Activated effector memory CD4-positive, alpha-beta T cell treated with anti-CD3 and anti-CD28 coated beads, Interleukin-2, amount 50 U/mL, for 16 hours (primary cell): ENCODE measurements around the gene NTMT2.

Source experiments
- DNase-seq: peaks from one replicate; pipeline ENCODE4 v3.0.0-alpha.2; 2020

Gene NTMT2

DNA sequence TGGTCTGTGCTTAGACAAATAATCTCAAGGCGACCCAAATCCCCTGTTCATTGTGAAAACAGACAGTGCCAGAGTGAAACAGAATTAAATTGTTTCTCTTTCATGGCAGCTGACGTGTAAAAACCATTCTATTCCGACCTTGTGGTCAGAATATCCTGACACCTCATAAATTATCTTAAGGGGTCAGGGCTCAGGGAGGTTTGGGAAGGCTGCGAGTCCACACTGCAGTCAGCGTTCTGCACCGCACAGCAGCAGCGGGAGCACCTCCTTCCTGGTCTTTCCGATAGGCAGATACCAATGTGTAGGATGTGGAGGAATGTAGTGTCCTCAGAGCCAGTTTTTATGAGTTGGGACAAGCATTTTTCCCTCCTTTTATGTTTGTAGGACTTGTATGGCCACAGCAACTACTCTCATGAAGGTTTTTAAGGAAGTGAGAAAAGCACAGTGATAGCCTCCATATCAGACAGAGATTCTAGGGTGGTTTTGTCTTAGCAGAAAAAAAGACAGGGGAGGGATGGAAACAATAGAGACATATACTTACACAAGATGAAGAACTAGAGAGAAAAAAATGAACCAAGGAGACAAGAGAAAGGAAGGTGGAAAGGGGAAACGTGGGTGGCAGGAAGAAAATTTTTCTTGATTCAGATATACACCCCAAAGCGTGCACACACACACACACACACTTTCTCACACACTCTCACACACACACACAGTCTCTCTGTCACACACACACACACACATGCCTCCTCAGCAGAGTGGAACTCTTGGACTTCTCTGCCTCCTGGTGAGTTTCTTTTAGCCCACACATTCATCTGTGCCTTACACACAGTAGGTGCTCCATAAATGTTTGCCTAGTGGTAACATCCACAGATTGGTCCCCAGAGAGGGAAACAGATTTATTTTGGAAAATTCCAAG, 68.6 kb downstream of the NTMT2 start:
- no peak for DNase-seq

- no peak for DNase-seq
Observed at GRCh38 chr1:170215072-170215885, 69.5 kb downstream of the NTMT2 start.

DNA sequence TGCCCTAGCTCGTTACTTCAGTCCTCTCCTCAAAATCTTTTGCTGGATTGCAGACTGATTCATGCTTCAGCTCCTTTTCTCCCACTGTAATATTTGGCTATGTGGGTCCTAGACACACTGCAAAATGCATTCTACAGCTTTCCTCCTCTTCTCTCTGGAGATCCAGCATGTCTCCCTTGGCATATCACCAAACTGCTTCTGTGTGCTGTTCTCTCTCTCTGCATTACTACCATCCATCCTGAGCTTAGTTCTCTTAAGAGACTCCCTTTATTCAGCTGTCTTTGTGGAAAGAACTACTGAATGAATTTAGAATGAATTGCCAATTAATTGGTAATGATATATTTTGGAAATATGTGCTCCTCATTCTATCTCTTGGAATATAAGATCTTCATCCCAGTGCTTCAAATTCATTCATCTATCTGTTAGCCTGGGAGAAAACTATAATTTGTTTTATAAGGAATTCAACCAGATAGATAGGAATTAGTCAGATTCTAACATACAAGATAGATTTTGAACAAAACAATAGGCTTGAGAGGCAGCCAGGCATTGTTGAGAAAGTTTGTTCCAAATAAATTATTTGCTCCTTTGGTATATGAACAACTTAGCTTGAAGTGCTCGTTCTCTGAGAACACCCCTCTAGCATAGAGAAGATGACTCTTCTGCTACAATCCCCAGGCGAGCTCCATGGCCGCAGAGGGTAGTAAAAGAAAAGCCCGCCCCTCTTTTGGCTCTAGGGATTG, 71.9 kb downstream of the NTMT2 start:
- no peak for DNase-seq

DNA sequence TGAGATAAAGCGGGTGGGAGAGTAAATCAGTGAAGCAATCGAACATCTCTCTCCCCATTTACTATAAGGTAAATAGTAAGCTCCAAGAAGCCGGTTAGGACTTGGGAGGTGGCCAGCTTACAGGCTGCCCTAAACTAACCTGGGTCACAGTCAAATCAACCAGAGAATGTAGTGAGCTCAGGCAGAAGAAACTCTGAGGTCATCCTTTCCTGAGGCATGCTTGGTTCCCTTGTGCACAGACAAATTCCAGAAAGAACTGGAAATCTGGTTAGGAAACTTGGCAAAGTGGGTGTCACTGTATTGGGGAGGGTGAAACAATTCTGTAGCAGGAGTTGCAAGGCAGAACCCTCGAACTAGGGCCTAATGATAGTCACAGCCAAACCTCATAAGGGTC, 72.5 kb downstream of the NTMT2 start:
- no peak for DNase-seq
